ENCODE measurements around the gene VPS18. TPM values are rescaled to one million over a fixed set of nuclear protein-coding genes. Genes with fewer than 3 reads are reported as not detected.

VPS18 gene
- total RNA-seq = 32.1 and 32.9 TPM in 2 replicates

GRCh38 chr15:40893733-40894680 lies at the start of gene VPS18:
VPS18 (plus strand) TSS chr15:40894450; CDS start chr15:40894769, 319 bp downstream.

GRCh38 chr15:40873694-40874561 lies 20.3 kb upstream of the VPS18 start, which contains the start of gene RHOV:
RHOV (minus strand) TSS chr15:40874234; CDS start chr15:40874139, 95 bp downstream.

GRCh38 chr15:40928821-40929659 lies 34.8 kb downstream of the VPS18 start, which contains the start of gene DLL4:
DLL4 (plus strand) TSS chr15:40929340; CDS start chr15:40929669, 329 bp downstream.

GRCh38 chr15:40952901-40953712 lies 58.9 kb downstream of the VPS18 start, which contains the start of gene CHAC1:
CHAC1 (plus strand) TSS chr15:40953471; CDS start chr15:40953584, 113 bp downstream.

Other genes with a start within 250 kb of the VPS18 start
- gene RAD51, start 199.3 kb upstream of the VPS18 start, total RNA-seq = 5.5 and 6.3 TPM in 2 replicates
- gene RMDN3, start 139.2 kb upstream of the VPS18 start, total RNA-seq = 21.1 and 23.4 TPM in 2 replicates
- gene GCHFR, start 130.4 kb upstream of the VPS18 start, total RNA-seq = 3.5 and 23.4 TPM in 2 replicates
- under 0.01 and 0.18 TPM in 2 replicates for gene C15orf62, start 124.5 kb upstream of the VPS18 start, total RNA-seq
- gene ZFYVE19, start 87.4 kb upstream of the VPS18 start, total RNA-seq = 33.0 and 49.9 TPM in 2 replicates
- 28.0 and 65.2 TPM in 2 replicates for gene DNAJC17, start 87.0 kb upstream of the VPS18 start, total RNA-seq
- not detected in 2 replicates for gene PPP1R14D, start 65.7 kb upstream of the VPS18 start, total RNA-seq
- 8.4 and 9.0 TPM in 2 replicates for gene SPINT1, start 50.4 kb upstream of the VPS18 start, total RNA-seq
- gene RHOV, start 20.2 kb upstream of the VPS18 start, total RNA-seq = not detected in 2 replicates
- under 0.01 and 0.58 TPM in 2 replicates for gene DLL4, start 34.9 kb downstream of the VPS18 start, total RNA-seq
- gene CHAC1, start 59.0 kb downstream of the VPS18 start, total RNA-seq = 42.7 and 71.1 TPM in 2 replicates
- 12.7 and 18.3 TPM in 2 replicates for gene INO80, start 221.8 kb downstream of the VPS18 start, total RNA-seq